GM12891 (cell line): ENCODE results near the gene NR1I3.
"Not testable (repeated sequence)": the region's sequence is repeated elsewhere in the genome, so short reads cannot be mapped to it uniquely, and the experiment has no call there.

Source experiments
- DNase-seq: peaks from one replicate; pipeline ENCODE4 v3.0.0; 2011; ENCODE audit warnings: low spot score; ENCODE audit not compliant: insufficient read length
- FAIRE-seq: peaks from 2 replicates; lab custom pipeline; 2011; peaks lifted over from hg19 to GRCh38; lab: Jason Lieb, UNC
- PAX5 ChIP-seq: IDR thresholded peaks from 2 replicates; pipeline ENCODE4 v1.6.1; 2011; ENCODE audit warnings: low read length, moderate library complexity, mild to moderate bottlenecking; ENCODE audit not compliant: insufficient read depth, severe bottlenecking
- POLR2A ChIP-seq: IDR thresholded peaks from 2 replicates; pipeline ENCODE4 v1.6.1; 2011; ENCODE audit warnings: low read depth, low read length, control low read depth
- POLR2AphosphoS5 ChIP-seq: IDR thresholded peaks from 2 replicates; pipeline ENCODE4 v1.6.1; 2011; ENCODE audit warnings: low read depth, low read length, control low read depth
- POU2F2 ChIP-seq: IDR thresholded peaks from 2 replicates; pipeline ENCODE4 v1.6.1; 2011; ENCODE audit warnings: low read depth, mild to moderate bottlenecking, control low read depth, low read length, moderate library complexity
- SPI1 ChIP-seq: IDR thresholded peaks from 2 replicates; pipeline ENCODE4 v1.6.1; 2011; ENCODE audit warnings: low read depth, low read length, control low read depth
- TAF1 ChIP-seq: IDR thresholded peaks from 2 replicates; pipeline ENCODE4 v1.6.1; 2011; ENCODE audit warnings: low read depth, low read length, control low read depth

Gene NR1I3

DNA sequence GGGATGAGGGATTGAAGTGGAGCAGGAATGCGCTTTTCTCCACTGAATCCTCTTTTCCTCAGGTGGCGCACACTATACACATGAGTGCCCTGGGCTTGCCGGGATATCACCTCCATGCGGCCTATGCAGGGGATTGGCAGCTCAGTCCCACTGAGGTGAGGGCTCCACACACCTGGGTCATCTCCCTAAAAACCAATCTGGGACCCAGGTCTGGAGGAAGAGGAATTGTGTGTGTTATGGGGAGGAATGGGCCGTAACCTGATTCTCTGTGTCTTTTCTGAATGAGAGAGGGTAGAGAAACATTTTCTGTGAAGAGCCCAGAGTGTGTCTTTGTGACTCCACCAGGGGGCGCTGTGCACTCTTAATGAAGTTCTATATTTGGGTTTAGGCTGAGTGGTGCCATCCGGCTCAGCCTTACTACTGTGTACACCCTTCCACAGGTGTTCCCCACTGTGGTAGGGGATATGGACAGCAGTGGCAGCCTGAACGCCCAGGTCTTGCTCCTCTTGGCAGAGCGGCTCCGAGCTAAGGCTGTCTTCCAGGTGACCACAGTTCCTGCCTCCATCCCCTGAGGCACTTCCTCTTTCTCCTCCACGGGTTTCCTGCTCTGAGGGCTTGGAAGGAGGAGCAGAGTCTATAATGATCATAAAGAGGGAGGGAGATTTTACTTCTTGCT is 10.7 kb downstream of the NR1I3 start:
- DNase-seq (peak; percentile 50), FAIRE-seq (peak; percentile 95)
- TF ChIP-seq POU2F2 (no peak), SPI1 (peak; percentile 96), POLR2AphosphoS5 (no peak), POLR2A (no peak), TAF1 (no peak; the same call in 1 of the 2 replicates), PAX5 (no peak)

DNA sequence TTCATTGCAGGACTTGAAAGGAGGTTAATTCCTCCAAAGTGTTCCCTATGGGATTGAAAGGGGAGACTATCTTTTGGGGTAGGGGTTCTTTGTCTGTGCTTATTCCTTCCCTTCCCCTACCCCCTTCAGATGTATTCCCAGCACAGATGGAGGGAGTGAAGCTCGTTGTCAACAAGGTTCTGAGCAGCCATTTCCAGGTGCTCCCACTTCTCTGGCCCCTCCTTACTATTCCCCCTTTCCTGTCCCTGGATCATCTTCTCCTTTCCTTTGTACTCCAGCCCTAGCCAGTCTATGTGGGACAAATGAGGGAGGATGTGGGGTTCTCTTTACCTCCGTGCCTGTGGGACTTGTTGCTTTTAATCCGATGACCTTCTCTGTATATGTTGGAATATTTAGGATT is 11.2 kb downstream of the NR1I3 start:
- no peak for TF ChIP-seq POU2F2
- no peak for TF ChIP-seq POLR2AphosphoS5
- no peak for TF ChIP-seq PAX5
- no peak for TF ChIP-seq SPI1
- no peak for TF ChIP-seq POLR2A
- TF ChIP-seq TAF1 = no peak
- no peak for FAIRE-seq
- DNase-seq = no peak

DNA sequence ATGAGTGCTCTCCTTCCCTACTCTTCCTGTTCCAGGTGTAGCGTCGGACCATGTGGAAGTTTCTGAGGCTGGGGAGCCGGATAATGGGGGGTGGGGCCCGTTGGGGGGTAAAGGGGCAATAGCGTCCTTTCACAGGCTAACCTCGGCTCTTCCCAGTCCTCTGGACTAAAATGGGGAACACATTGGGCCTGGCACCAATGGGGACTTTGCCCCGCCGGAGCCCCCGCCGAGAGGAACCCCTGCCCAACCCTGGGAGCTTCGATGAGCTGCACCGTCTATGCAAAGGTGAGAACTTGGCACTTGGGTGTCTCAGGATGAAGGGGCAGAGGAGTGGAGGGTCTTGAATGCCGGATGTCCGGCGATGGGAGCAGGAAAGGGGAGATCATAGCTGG is 11.7 kb downstream of the NR1I3 start:
- DNase-seq (no peak), FAIRE-seq (no peak)
- peak; percentile 6; the same call in 1 of the 2 replicates for TF ChIP-seq TAF1
- TF ChIP-seq PAX5 = no peak
- no peak for TF ChIP-seq POLR2A

DNA sequence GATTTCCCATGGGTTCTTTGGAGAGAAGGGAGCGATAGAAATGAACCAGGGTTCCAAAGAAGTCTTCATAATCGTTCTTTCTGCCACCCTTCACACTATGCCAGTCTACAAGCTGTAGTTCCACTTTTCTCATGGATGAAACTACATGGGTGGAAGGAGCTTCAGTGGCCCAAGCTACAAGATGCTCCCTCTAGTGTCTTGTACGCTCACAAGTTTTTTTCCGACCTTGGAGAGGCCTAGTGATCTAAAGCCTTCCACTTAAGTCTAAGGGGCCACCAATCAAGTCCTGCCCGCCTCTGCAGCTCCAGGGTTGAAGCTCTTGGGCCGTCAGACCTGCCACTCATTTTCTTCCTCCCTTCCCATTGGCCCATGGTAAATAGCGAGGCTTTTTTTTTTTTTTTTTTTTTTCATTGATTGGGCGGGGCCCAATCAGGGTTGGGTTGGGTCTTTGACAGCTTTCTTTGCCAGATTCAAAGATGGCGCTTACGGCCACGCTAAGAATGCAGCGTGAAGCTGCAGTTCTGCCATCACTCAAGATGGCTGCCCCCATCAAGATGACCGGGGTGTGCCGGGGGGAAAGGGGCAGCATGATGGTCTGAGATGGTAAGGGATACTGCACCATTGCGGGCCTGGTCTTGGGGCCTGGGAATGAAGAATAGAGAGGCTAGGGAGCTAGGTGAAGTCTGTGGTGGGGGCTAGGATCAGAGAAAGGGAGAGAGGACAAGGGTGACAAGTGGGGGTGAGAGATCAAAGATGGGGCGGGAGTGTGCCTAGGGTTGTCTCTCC is 12.3 kb downstream of the NR1I3 start, which contains the start of gene TOMM40L:
Gene TOMM40L, plus strand, starts transcription at position 527 of the 786 bp plus-strand sequence. CDS start 430 bp downstream, outside the sequence.
- FAIRE-seq (peak; percentile 95), DNase-seq (peak; percentile 77)
- TF ChIP-seq POU2F2 (no peak), SPI1 (no peak), TAF1 (peak; percentile 73), POLR2A (no peak)

DNA sequence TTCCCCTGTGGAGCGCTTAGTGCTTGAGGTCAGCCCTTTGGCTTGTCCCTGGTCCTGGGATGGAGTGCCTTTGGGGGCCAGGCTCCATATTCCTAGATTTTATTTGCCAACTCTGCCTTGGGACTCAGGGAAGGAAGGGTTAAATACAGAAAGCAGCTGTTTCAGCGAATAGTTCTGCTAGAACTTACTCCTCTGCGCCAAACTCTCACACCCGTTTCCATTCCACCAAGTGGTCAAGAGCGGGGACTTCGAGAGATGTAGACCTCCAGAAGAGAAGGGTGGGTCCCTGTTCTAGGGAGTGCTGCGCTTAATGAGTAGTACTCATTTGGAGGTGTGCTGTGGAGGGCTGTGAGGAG is 12.8 kb downstream of the NR1I3 start:
- no peak for DNase-seq
- no peak for FAIRE-seq
- TF ChIP-seq TAF1 = no peak
- TF ChIP-seq POLR2A = no peak
- no peak for TF ChIP-seq PAX5
- TF ChIP-seq SPI1 = no peak
- no peak for TF ChIP-seq POLR2AphosphoS5
- no peak for TF ChIP-seq POU2F2

DNA sequence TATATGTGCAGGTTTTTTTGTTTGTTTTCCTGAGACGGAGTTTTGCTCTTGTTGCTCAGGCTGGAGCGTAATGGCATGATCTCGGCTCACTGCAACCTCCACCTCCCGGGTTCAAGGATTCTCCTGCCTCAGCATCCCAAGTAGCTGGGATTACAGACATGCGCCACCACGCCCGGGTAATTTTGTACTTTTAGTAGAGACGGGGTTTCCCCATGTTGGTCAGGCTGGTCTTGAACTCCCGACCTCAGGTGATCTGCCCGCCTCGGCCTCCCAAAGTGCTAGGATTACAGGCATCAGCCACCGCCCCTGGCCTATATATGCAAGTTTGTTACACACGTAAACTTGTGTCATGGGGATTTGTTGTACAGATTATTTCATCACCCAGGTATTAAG is 13.3 kb downstream of the NR1I3 start:
- DNase-seq, FAIRE-seq: not testable (repeated sequence)

DNA sequence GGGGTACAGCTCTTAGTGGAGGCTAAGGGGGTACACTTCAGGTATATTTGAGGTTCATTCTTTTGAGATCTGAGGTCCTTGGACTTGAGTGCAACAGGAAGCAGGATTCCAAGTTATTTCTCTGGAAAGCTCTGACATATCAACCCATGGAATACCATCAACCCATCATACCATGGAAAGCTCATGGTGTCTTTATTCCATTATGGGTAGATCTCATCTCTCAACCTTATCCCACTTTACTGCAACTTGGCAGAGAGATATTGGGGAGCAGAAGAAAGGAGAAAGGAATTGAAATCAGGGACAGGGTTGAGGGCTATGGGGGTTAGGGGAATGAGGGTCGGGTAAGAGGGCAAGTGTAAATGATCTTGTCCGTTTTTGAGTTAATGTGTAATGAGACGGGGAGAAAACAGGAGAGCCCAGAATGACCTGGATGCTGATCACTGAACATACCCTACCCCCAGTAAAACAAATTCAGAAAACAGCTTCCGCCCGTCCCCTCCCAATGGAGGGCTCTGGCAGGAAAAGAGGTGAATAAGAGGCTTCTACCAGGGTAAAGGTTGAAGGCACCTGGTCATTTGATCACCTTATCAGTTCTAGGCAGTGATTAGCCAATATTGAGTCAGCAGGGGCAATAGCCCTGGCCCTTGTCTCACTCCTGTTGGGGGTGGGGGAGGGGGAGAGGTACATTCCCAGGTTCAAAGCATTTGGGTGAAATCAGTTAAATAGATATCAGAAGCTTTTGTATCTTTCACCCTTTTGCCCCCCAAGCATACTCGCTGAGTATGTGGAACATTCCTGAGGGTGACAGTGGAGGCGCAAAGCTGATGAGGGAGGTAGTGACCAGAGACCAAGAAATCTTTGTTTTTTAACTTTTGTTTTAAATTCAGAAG is 14.0 kb downstream of the NR1I3 start:
- TF ChIP-seq PAX5 = no peak
- TF ChIP-seq TAF1 = no peak
- TF ChIP-seq POLR2AphosphoS5 = no peak
- no peak for TF ChIP-seq POLR2A
- TF ChIP-seq SPI1 = no peak
- TF ChIP-seq POU2F2 = no peak
- DNase-seq = no peak
- FAIRE-seq = no peak

DNA sequence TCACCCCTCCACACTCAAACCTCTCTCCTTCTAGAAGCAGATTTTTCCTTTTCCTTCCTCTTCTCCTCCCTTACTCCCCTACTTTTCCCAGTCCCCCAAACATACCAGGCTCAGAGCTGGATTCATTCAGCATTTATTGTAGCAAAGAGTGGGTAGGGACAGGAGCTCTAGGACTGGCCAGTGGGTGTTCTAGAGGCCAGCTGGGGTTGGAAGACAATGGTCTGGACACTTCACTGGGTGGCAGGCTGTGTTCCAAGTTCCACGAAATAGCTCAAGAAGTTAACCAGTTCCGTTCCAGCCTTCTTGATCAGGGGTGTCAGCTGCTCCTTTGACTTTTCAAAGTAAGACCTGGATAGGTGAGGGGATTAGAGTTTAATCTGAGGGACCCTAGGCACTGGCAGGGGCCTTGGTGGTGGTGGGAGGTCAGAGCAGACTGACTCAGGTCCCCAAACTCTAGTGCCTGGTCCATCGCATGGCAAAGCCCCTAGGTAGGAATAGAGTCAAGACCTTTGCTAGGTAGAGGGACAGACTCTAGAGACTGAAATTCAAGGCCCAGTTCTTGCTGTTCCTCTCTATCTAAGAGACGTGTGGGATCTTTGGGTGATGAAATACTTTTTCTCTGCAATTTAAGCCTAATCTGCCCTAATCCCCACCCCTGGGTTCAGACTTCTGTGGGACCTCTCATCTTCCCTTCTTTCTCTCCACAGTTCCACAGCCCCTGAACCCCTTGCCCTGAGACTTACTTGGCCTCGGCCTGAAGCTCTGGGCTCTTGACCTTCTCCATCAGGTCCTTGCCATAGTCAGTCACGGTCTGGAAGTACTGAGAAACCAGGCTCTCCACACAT is 15.6 kb downstream of the NR1I3 start:
- TF ChIP-seq PAX5 (no peak), POLR2AphosphoS5 (no peak), SPI1 (no peak), POLR2A (no peak), TAF1 (no peak), POU2F2 (no peak)
- FAIRE-seq (no peak), DNase-seq (no peak)

DNA sequence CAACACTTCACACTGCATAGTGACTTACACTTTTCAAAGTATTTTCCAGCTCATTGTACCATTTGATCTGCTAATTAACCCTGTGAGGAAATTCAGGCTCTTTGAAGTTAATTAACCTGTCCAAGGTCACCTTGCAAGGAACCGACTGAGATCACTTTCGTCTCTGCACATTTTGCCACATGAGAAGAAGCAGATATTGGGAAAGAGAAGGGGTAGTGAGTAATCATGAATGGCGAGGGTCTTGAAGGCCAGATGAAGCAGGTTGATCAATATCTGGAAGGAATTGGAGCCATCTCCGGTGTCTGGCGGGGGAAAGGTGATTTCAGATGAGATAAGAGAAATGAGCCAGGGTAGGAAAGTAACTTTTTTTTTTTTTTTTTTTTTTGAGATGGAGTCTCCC is 18.0 kb downstream of the NR1I3 start:
- TF ChIP-seq POU2F2 (no peak), POLR2AphosphoS5 (no peak), TAF1 (no peak), PAX5 (no peak), POLR2A (no peak), SPI1 (no peak)
- DNase-seq = no peak
- no peak for FAIRE-seq
